B cell (primary cell): Measurements from ENCODE around the gene DNASE1L2. TPM values are rescaled to one million over a fixed set of nuclear protein-coding genes. Genes with fewer than 3 reads are reported as not detected.

Experiments used
- ATAC-seq: fragments of 200-7000 bp; cut with Tn5 transposase; one replicate; pipeline ENCODE4 v1.10.0; 2021; ENCODE audit warnings: low read depth, mild to moderate bottlenecking, moderate number of reproducible peaks, moderate library complexity
- CTCF ChIA-PET: fragments of 350-600 bp; sonication (Branson Sonifier 250); formaldehyde crosslinking; loops from one replicate; lab custom pipeline; 2021; ENCODE audit warnings: antibody characterized with exemption, inconsistent platforms; lab: Charles Lee
- POLR2A ChIA-PET: fragments of 350-600 bp; sonication (Branson Sonifier 250); formaldehyde crosslinking; loops from one replicate; lab custom pipeline; 2021; ENCODE audit warnings: antibody characterized with exemption; lab: Charles Lee
- DNase-seq: peaks from one replicate; pipeline ENCODE4 v3.0.0; 2013
- H2AFZ ChIP-seq: 2 replicates; pipeline ENCODE4 v1.6.1; 2012; ENCODE audit warnings: mild to moderate bottlenecking, low read depth, low read length; ENCODE audit not compliant: insufficient read depth, poor library complexity, severe bottlenecking
- H3K27ac ChIP-seq, 2 donors: 1 replicate in 1 of 2; 2 replicates in 1 of 2; pipeline ENCODE4 v1.5.1; 2012 to 2013; ENCODE audit warnings: low read length in 2 of 2, mild to moderate bottlenecking in 2 of 2, moderate library complexity in 1 of 2
- H3K27me3 ChIP-seq, 4 experiments: fragments of 200-600 bp in 1 of 4; sonication (generic) in 1 of 4; replicated peaks in 1 of 4; 1 replicate in 2 of 4; 2 replicates in 2 of 4; pipeline versions ENCODE4 v1.6.1 to v1.7.0; 2013 to 2016; ENCODE audit warnings: low read length in 3 of 4, mild to moderate bottlenecking in 2 of 4, mixed read lengths in 1 of 4, moderate library complexity in 1 of 4; ENCODE audit not compliant: insufficient read depth in 4 of 4, control insufficient read depth in 3 of 4; ENCODE audit errors: control extremely low read depth in 1 of 4
- H3K36me3 ChIP-seq, 2 experiments: replicated peaks in 1 of 2; 1 replicate in 1 of 2; 2 replicates in 1 of 2; pipeline versions ENCODE4 v1.6.1 to v1.7.1; 2013; ENCODE audit warnings: low read length in 1 of 2; ENCODE audit not compliant: insufficient read depth in 2 of 2, control insufficient read depth in 1 of 2; ENCODE audit errors: control extremely low read depth in 1 of 2, extremely low read depth in 1 of 2
- H3K4me1 ChIP-seq, 2 donors: fragments of 200-600 bp in 1 of 2; sonication (generic) in 1 of 2; 1 replicate in 1 of 2; 2 replicates in 1 of 2; pipeline versions ENCODE4 v1.5.1 to v1.6.1; 2013 to 2017; ENCODE audit warnings: low read length in 2 of 2; ENCODE audit not compliant: control insufficient read depth in 2 of 2, insufficient read depth in 2 of 2
- H3K4me2 ChIP-seq: replicated peaks from 2 replicates; pipeline ENCODE3; 2012; ENCODE audit warnings: mild to moderate bottlenecking, low read depth, low read length; ENCODE audit not compliant: poor library complexity, severe bottlenecking
- H3K4me3 ChIP-seq, 5 experiments: fragments of 200-600 bp in 1 of 5; sonication (generic) in 1 of 5; 1 replicate in 3 of 5; 2 replicates in 2 of 5; pipeline versions ENCODE4 v1.5.1 to v1.7.0; 2011 to 2016; ENCODE audit warnings: low read length in 4 of 5, mild to moderate bottlenecking in 4 of 5, low read depth in 2 of 5, control low read depth in 1 of 5, moderate library complexity in 1 of 5; ENCODE audit not compliant: insufficient read depth in 1 of 5; ENCODE audit errors: control extremely low read depth in 1 of 5, extremely low read depth in 1 of 5
- H3K79me2 ChIP-seq: fragments of 200-600 bp; sonication (generic); one replicate; pipeline ENCODE4 v1.6.0; 2016; ENCODE audit warnings: low read length; ENCODE audit not compliant: control insufficient read depth, insufficient read depth
- H3K9ac ChIP-seq: fragments of 200-600 bp; sonication (generic); 2 replicates; pipeline ENCODE4 v1.6.1; 2017; ENCODE audit warnings: mild to moderate bottlenecking, low read length, moderate library complexity
- H3K9me3 ChIP-seq, 3 donors: one replicate each; pipeline versions ENCODE4 v1.6.1 to v1.7.1; 2013; ENCODE audit warnings: low read length in 2 of 3; ENCODE audit not compliant: control insufficient read depth in 2 of 3, insufficient read depth in 1 of 3; ENCODE audit errors: control extremely low read depth in 1 of 3
- H4K20me1 ChIP-seq: 2 replicates; pipeline ENCODE4 v1.6.0; 2012; ENCODE audit warnings: mild to moderate bottlenecking, low read length; ENCODE audit not compliant: insufficient read depth, control insufficient read depth, poor library complexity, severe bottlenecking
- H3K27ac Mint-ChIP-seq: one replicate; pipeline ENCODE4 v1.8.0; 2021; ENCODE audit warnings: mixed read lengths
- H3K27me3 Mint-ChIP-seq: one replicate; pipeline ENCODE4 v1.8.0; 2021; ENCODE audit warnings: mixed read lengths
- H3K4me1 Mint-ChIP-seq: one replicate; pipeline ENCODE4 v1.8.0; 2021; ENCODE audit warnings: mixed read lengths
- H3K4me3 Mint-ChIP-seq: one replicate; pipeline ENCODE4 v1.8.0; 2021; ENCODE audit warnings: mixed read lengths
- H3K9me3 Mint-ChIP-seq: one replicate; pipeline ENCODE4 v1.8.0; 2022; ENCODE audit warnings: mixed read lengths; ENCODE audit not compliant: insufficient read depth
- CTCF ChIP-seq: fragments of 200-600 bp; IDR thresholded peaks from one replicate; pipeline ENCODE4 v1.8.0; 2022; ENCODE audit warnings: antibody characterized with exemption, mild to moderate bottlenecking
- EZH2 ChIP-seq: IDR thresholded peaks from 2 replicates; pipeline ENCODE4 v1.6.1; 2012; ENCODE audit warnings: borderline replicate concordance, low read depth, mild to moderate bottlenecking, moderate library complexity, low read length; ENCODE audit not compliant: insufficient read depth, poor library complexity, severe bottlenecking
- WGBS: methylation state at CpG from one replicate; pipeline ENCODE4 v1.1.5; 2013; ENCODE audit warnings: missing lambda C conversion rate; ENCODE audit not compliant: insufficient coverage; 5-methylcytosine and 5-hydroxymethylcytosine counted together
- intact Hi-C: fragments of 100-400 bp; cut with micrococcal nuclease; formaldehyde crosslinking; loops from one replicate; pipeline ENCODE4 v1.10.0; 2022
- polyA plus RNA-seq: library from polyadenylated mRNA; depleted of rRNA; stranded (reverse); fragments of >200 nt; gene quantifications from 2 replicates; pipeline ENCODE4 v1.2.3, GENCODE V29; 2012
- total RNA-seq, 2 donors: library from RNA; stranded (reverse); fragments of 120-200 nt in 1 of 2; gene quantifications; 1 replicate in 1 of 2; 2 replicates in 1 of 2; pipeline versions ENCODE4 v1.2.3 to v1.2.4, GENCODE V29; 2013 to 2022

Gene DNASE1L2
- total and polyA plus RNA-seq, 2 donors (not counting 1 experiment from before 2014, with no cell fraction given): 1.1 to 1.6 TPM

- H3K9me3 ChIP-seq: peaks cover 0 to under 1% (median 0%) of the 10 kb centered on the region in 3 donors
- ChIA-PET POLR2A (no interaction called here), CTCF (interaction anchor here (1.3 kb wide), 1 partner anchor 22 kb away, joined by 3 read pairs; the partner anchor contains the start of gene ECI1)
- H4K20me1 ChIP-seq: peaks cover 44% of the 10 kb centered on the region
- H3K79me2 ChIP-seq: peaks cover 42% of the 10 kb centered on the region
- WGBS: 96% methylated on average over 8 of the region's 12 CpGs
- DNase-seq (no peak), ATAC-seq (no peak)
- Mint-ChIP-seq H3K9me3 (no peaks in the 10 kb centered on the region), H3K27me3 (no peaks in the 10 kb centered on the region), H3K4me3 (no peak overlapping the region), H3K4me1 (peaks cover 20% of the 10 kb centered on the region), H3K27ac (no peak overlapping the region)
- no peak overlapping the region for H3K4me3 ChIP-seq
- H3K36me3 ChIP-seq: peaks cover 0 to 49% of the 10 kb centered on the region in 2 experiments
- H3K4me1 ChIP-seq: peaks cover 6 to 8% of the 10 kb centered on the region in 2 donors
- no peaks in the 10 kb centered on the region for H3K27me3 ChIP-seq
- intact Hi-C loops: no loop called here
- H2AFZ ChIP-seq: no peak overlapping the region
- no peak for TF ChIP-seq CTCF
- TF ChIP-seq EZH2: no peak
- H3K27ac ChIP-seq: no peak overlapping the region
- no peak overlapping the region for H3K9ac ChIP-seq
- no peak overlapping the region for H3K4me2 ChIP-seq
Measured at GRCh38 chr16:2229091-2229490, 7.2 kb upstream of the DNASE1L2 start.

GRCh38 chr16:2229632-2230250, 6.5 kb upstream of the DNASE1L2 start:
- no peaks in the 10 kb centered on the region for H3K9me3 Mint-ChIP-seq
- POLR2A ChIA-PET: no interaction called here

More at GRCh38 chr16:2229632-2230250, 6.5 kb upstream of the DNASE1L2 start:
- H3K27me3 Mint-ChIP-seq: no peaks in the 10 kb centered on the region
- H3K36me3 ChIP-seq: peaks cover 0 to 53% of the 10 kb centered on the region in 2 experiments
- H3K4me3 ChIP-seq: no peak overlapping the region
- CTCF ChIA-PET: no interaction called here
- DNase-seq (no peak), ATAC-seq (no peak)
- no peak overlapping the region for H3K4me3 Mint-ChIP-seq
- H3K4me2 ChIP-seq: no peak overlapping the region
- 95% methylated on average over 21 of the region's 23 CpGs for WGBS
- no peaks in the 10 kb centered on the region for H3K9me3 ChIP-seq
- peaks cover 0 to 1% of the 10 kb centered on the region in 2 donors for H3K4me1 ChIP-seq
- intact Hi-C loops: no loop called here
- H4K20me1 ChIP-seq: peaks cover 43% of the 10 kb centered on the region
- no peak overlapping the region for H2AFZ ChIP-seq
- H3K27ac Mint-ChIP-seq: no peak overlapping the region
- TF ChIP-seq CTCF (no peak), EZH2 (no peak)
- H3K27me3 ChIP-seq: no peaks in the 10 kb centered on the region
- peaks cover 13% of the 10 kb centered on the region for H3K4me1 Mint-ChIP-seq
- peaks cover 35% of the 10 kb centered on the region for H3K79me2 ChIP-seq
- H3K9ac ChIP-seq: no peak overlapping the region
- H3K27ac ChIP-seq: no peak overlapping the region
